Measurements from ENCODE around the gene YAE1.
"Not testable (repeated sequence)": the region's sequence is repeated elsewhere in the genome, so short reads cannot be mapped to it uniquely, and the experiment has no call there.

GRCh38 chr7:39544774-39545173, 21.4 kb upstream of the YAE1 start:
- TF ChIP-seq CTCF (IDR thresholded peaks at IDR 0.05); EZH2 (IDR thresholded peaks at IDR 0.05; ENCODE audit: borderline replicate concordance, insufficient read depth, low read depth, low read length, poor library complexity, severe bottlenecking): not testable (repeated sequence)
